A549 (cell line): ENCODE results near the gene TRAPPC2L.

Source experiments
- TF ChIP-seq, protein P1 (sequence below): fragments of >200 bp; sonication (Bioruptor Twin); formaldehyde crosslinking; IDR thresholded peaks from 3 replicates; pipeline ENCODE4 v1.5.1; 2016
- TF ChIP-seq, protein P2 (sequence below): fragments of 150-350 bp; IDR thresholded peaks from 2 replicates; pipeline ENCODE4 v1.6.1; 2014; ENCODE audit warnings: low read depth, mild to moderate bottlenecking, low read length

DNA sequence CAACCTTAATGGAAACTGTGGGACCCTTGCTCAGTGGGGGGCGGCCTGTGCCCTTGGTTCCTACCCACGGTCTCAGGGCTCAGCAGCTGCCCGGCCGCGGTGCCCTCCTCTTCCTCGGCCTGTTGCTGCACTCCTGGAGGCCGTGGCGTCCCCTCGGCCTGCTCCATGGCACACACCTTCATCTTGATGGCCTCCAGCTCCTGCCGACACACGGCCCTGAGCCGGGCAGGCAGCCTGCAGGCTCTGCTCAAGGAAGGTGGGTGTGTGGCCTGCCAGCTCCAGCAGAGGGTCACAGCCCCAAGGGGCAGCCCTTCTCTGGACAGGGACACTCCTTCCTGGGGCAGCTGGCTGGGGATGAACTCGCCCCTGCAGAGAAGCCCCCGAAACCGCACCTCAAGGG is 8.8 kb downstream of the TRAPPC2L start:
- TF ChIP-seq, protein P1, sequence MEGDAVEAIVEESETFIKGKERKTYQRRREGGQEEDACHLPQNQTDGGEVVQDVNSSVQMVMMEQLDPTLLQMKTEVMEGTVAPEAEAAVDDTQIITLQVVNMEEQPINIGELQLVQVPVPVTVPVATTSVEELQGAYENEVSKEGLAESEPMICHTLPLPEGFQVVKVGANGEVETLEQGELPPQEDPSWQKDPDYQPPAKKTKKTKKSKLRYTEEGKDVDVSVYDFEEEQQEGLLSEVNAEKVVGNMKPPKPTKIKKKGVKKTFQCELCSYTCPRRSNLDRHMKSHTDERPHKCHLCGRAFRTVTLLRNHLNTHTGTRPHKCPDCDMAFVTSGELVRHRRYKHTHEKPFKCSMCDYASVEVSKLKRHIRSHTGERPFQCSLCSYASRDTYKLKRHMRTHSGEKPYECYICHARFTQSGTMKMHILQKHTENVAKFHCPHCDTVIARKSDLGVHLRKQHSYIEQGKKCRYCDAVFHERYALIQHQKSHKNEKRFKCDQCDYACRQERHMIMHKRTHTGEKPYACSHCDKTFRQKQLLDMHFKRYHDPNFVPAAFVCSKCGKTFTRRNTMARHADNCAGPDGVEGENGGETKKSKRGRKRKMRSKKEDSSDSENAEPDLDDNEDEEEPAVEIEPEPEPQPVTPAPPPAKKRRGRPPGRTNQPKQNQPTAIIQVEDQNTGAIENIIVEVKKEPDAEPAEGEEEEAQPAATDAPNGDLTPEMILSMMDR = no peak
- TF ChIP-seq, protein P2, sequence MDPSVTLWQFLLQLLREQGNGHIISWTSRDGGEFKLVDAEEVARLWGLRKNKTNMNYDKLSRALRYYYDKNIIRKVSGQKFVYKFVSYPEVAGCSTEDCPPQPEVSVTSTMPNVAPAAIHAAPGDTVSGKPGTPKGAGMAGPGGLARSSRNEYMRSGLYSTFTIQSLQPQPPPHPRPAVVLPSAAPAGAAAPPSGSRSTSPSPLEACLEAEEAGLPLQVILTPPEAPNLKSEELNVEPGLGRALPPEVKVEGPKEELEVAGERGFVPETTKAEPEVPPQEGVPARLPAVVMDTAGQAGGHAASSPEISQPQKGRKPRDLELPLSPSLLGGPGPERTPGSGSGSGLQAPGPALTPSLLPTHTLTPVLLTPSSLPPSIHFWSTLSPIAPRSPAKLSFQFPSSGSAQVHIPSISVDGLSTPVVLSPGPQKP = no peak
